ENCODE measurements around the gene SDHAF3.
A peak's percentile ranks its signal among the peaks of the same experiment; 100 is the strongest.

The SDHAF3 gene

DNA sequence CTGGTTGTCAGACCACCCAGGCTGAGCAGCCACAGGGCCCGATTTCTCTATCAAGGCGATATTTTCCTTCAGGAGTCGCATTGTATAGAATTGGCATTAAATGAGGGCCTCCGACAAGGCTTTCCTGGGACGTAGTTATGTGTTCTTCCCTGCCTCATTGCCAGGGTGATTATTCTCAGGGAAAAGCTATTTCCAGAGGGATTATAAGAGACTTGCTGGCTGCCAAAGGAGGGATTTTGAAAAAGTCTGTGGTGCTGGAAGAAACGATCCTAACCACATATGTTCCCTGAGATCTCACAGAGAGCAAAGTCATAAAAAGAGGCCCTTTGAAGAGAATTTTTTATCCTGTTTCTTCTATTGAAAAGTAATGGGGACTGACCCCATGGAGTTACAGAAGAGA lies 27.7 kb upstream of the SDHAF3 start:
- no peak for TF ChIP-seq ZFX (IDR thresholded peaks at IDR 0.05; ENCODE audit: borderline replicate concordance)
- TF ChIP-seq, protein P1, sequence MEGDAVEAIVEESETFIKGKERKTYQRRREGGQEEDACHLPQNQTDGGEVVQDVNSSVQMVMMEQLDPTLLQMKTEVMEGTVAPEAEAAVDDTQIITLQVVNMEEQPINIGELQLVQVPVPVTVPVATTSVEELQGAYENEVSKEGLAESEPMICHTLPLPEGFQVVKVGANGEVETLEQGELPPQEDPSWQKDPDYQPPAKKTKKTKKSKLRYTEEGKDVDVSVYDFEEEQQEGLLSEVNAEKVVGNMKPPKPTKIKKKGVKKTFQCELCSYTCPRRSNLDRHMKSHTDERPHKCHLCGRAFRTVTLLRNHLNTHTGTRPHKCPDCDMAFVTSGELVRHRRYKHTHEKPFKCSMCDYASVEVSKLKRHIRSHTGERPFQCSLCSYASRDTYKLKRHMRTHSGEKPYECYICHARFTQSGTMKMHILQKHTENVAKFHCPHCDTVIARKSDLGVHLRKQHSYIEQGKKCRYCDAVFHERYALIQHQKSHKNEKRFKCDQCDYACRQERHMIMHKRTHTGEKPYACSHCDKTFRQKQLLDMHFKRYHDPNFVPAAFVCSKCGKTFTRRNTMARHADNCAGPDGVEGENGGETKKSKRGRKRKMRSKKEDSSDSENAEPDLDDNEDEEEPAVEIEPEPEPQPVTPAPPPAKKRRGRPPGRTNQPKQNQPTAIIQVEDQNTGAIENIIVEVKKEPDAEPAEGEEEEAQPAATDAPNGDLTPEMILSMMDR (IDR thresholded peaks at IDR 0.05), result no peak
- no peak overlapping the region for H3K27ac ChIP-seq

DNA sequence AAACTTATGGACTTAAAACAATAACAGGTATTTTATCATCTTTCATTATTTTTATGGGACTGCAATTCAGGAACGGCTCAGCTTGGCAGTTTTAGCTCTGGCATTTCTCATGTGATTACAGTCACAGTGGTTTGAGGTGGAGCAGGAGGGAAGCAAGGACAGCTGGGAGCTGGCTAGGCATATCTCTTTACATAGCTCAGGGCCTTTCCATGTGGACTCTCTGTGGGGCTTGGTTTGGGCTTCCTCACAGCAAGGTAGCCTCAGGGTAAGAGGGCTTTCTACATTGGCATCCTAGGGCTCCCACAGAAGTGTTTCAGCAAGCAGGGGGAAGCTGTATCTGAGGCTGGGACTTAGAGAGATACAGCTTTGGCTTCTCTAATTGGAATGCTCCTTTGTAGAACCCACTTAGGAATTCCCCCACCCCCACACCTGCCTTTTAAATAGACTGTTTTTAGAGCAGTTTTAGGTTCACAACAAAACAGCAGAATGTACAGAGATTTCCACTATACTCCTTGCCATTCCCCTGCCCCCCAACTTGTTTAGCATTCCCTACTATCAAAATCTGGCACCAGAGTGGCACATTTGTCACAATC lies 26.6 kb upstream of the SDHAF3 start:
- TF ChIP-seq ZFX (IDR thresholded peaks at IDR 0.05; ENCODE audit: borderline replicate concordance), result no peak
- TF ChIP-seq, protein P1 (IDR thresholded peaks at IDR 0.05), result no peak

DNA sequence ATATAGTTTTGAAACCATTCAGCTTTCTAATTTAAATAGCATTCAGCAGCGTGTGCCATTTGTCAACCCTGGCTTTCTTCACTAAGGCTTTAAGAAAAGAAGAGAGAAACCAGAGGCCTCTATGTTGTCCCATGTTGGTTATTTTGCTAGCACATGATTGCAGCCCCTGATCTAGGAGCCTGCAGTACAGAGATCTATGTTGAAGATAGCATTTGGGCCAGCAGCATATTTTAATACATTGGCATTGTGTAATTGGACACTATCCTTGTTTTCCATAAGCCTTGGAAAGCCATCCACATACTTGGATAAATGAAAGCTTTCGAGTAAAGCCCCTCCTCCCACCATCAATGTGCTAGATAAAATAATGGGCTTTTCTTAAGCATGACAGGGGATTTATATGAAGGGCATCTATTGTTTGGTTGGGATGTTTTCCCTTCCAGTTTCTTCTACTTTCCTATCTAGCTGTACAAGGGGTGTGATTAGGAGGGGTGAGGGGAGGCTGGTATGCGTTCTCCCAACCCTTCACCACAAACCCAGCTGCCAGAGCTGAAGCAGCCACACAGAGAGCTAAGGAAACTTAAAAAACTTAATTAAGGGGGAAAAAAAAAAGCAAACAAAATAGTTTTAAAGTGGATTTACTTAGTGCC lies 23.1 kb upstream of the SDHAF3 start:
- TF ChIP-seq, protein P1 (IDR thresholded peaks at IDR 0.05), result no peak
- TF ChIP-seq ZFX (IDR thresholded peaks at IDR 0.05; ENCODE audit: borderline replicate concordance), result no peak
- no peak overlapping the region for H3K27ac ChIP-seq

More for the DNA sequence above, 26.6 kb upstream of the SDHAF3 start:
- no peak overlapping the region for H3K27ac ChIP-seq

DNA sequence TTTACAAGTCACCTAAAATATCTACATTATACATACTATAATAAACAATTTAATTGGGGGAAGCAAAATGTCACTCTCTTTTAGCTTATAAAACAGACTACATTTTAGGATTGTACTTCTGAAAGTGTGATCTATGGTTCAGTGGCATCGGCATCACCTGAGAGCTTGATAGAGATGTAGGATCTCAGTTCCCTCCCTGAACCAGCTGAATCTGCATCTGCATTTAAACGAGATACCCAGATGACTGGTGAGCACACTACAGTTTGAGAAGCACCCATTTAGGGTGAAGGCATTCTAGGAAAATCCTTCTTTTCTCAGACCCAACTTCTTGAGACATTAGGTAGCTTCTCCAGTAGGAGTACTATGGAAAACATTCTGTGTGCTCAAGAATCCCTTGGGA lies 21.5 kb upstream of the SDHAF3 start:
- TF ChIP-seq, protein P1 (IDR thresholded peaks at IDR 0.05), result no peak
- no peak for TF ChIP-seq ZFX (IDR thresholded peaks at IDR 0.05; ENCODE audit: borderline replicate concordance)

DNA sequence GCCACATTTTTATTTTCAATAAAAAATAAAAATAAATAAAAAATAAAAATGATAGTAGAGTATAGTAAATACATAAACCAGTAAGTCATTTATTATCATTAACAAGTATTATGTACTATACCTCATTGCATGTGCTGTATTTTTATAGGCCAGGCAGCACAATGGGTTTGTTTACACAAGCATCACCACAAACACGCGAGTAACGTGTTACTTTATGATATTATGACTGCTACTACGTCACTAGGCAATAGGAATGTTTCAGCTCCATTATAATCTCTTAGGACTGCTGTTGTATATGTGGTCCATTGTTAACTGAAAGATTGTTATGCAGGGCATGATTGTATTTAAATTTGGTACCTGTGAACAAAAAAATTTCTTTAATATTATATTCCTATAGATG lies 20.8 kb upstream of the SDHAF3 start:
- TF ChIP-seq, protein P1 (IDR thresholded peaks at IDR 0.05), result no peak
- no peak for TF ChIP-seq ZFX (IDR thresholded peaks at IDR 0.05; ENCODE audit: borderline replicate concordance)
- no peak overlapping the region for H3K27ac ChIP-seq

More for the DNA sequence above, 21.5 kb upstream of the SDHAF3 start:
- H3K27ac ChIP-seq, result no peak overlapping the region

DNA sequence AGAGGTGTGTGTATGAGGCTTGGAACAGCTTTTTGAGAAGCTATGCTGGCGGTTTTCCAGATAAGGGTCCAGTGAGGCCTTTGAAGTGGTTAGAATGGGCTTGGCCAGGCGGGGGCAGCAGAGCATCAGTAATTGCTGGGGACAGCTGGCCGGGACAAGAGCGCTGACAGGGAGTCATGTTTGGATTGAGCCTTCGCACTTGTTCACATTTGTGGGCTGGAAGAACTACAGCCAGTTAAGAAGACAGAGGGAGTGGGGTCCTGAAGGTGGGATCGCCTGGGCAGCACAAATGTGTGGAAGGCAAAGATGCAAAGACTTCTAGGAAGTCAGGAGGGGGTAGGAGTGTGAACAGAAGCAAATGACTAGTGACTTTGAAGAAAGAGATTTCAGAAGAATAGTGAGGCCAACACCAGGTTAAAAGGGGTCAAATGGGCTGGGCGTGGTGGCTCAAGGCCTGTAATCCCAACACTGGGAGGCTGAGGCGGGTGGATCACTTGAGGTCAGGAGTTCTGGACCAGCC lies 12.7 kb upstream of the SDHAF3 start:
- no peak for TF ChIP-seq ZFX (IDR thresholded peaks at IDR 0.05; ENCODE audit: borderline replicate concordance)
- TF ChIP-seq, protein P1 (IDR thresholded peaks at IDR 0.05), result peak; percentile 90

DNA sequence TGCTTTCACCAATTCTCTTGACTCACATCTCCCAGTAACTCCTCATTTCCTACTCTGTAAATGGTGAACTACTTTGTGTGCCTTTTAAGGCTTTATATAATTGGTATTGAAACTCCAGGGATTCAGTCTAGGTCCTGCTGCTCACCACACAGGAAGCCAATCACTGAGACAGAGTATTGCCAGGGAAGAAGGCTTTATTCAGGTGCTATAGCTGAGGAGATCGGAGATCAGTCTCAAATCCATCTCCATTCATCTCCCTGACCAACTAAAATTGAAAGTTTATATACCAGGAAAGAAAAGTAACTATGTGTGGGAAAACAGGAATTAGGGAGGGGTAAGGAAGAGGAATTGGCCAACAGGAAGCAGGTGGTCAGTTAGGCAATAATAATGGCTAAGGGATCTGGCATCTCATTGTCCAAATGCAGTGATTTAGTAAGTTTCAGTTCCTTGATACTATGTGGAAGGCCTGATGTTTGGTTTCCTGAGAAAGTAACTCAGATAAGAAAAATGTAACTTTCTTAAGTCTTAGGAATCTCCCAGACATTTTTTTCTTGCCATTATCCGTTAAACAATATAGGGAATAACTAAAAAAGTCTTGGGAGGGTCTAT lies 10.2 kb upstream of the SDHAF3 start:
- TF ChIP-seq, protein P1 (IDR thresholded peaks at IDR 0.05), result no peak
- TF ChIP-seq ZFX (IDR thresholded peaks at IDR 0.05; ENCODE audit: borderline replicate concordance), result no peak
- no peak overlapping the region for H3K27ac ChIP-seq

More for the DNA sequence above, 12.7 kb upstream of the SDHAF3 start:
- H3K27ac ChIP-seq, result no peak overlapping the region
